ENCODE data around the gene ZNF615. TPM values are rescaled to one million over a fixed set of nuclear protein-coding genes. Genes with fewer than 3 reads are reported as not detected.

The ZNF615 gene
- total RNA-seq, 1 experiment from 2014 or later = 1.6 TPM

- Histone ChIP-seq H3K9ac (ENCODE audit: low read length) (no peak overlapping the region), H3K79me2 (ENCODE audit: insufficient read depth, low read length) (no peaks in the 10 kb centered on the region), H3K9me2 (ENCODE audit: insufficient read depth) (no peaks in the 10 kb centered on the region), H4K20me1 (ENCODE audit: insufficient read depth) (no peaks in the 10 kb centered on the region), H3K4me2 (ENCODE audit: low read length) (no peak overlapping the region), H3K4me1 (ENCODE audit: control insufficient read depth in 1 of 2, insufficient read depth in 2 of 2, low read length in 2 of 2) (no peaks in the 10 kb centered on the region), H3K27ac (ENCODE audit: low read depth, low read length) (no peak overlapping the region), H2AFZ (ENCODE audit: low read depth, low read length, poor library complexity, severe bottlenecking) (no peak overlapping the region), H3K36me3 (ENCODE audit: control insufficient read depth in 1 of 2, insufficient read depth in 2 of 2, low read length in 2 of 2) (no peaks in the 10 kb centered on the region), H3K9me3 (ENCODE audit: control insufficient read depth in 1 of 2, insufficient read depth in 1 of 2, low read depth in 1 of 2, low read length in 2 of 2) (peaks cover 20% of the 10 kb centered on the region in 2 experiments; a peak in 2 of 4 replicates), H3K4me3 (replicated peaks in 1 of 2; ENCODE audit: low read depth in 1 of 2, low read length in 2 of 2) (no peak overlapping the region), H3K27me3 (ENCODE audit: insufficient read depth, low read length) (no peaks in the 10 kb centered on the region)
- intact Hi-C loops (cut with micrococcal nuclease) = no loop called here
- ATAC-seq = no peak
- RAD21 ChIA-PET (ENCODE audit: low non-redundant PET in 1 of 2, low total read pairs in 2 of 2, uncharacterized antibody in 2 of 2, unreplicated experiment in 2 of 2) = no interaction called here
- POLR2A ChIA-PET = no interaction called here
- TF ChIP-seq JUND (IDR thresholded peaks at IDR 0.05) = no peak
- TF ChIP-seq SP1 (IDR thresholded peaks at IDR 0.05; ENCODE audit: low read depth) = no peak
- no peak for TF ChIP-seq ZNF274 (IDR thresholded peaks at IDR 0.05; ENCODE audit: low read depth, low read length)
- no peak for TF ChIP-seq FOSL1 (IDR thresholded peaks at IDR 0.05; ENCODE audit: low read depth)
- no peak for TF ChIP-seq ELF1 (IDR thresholded peaks at IDR 0.05; ENCODE audit: borderline replicate concordance, low read depth)
- TF ChIP-seq EZH2 (IDR thresholded peaks at IDR 0.05) = no peak
- no peak for TF ChIP-seq CEBPB (IDR thresholded peaks at IDR 0.05; ENCODE audit: low read depth)
- TF ChIP-seq, protein P1, sequence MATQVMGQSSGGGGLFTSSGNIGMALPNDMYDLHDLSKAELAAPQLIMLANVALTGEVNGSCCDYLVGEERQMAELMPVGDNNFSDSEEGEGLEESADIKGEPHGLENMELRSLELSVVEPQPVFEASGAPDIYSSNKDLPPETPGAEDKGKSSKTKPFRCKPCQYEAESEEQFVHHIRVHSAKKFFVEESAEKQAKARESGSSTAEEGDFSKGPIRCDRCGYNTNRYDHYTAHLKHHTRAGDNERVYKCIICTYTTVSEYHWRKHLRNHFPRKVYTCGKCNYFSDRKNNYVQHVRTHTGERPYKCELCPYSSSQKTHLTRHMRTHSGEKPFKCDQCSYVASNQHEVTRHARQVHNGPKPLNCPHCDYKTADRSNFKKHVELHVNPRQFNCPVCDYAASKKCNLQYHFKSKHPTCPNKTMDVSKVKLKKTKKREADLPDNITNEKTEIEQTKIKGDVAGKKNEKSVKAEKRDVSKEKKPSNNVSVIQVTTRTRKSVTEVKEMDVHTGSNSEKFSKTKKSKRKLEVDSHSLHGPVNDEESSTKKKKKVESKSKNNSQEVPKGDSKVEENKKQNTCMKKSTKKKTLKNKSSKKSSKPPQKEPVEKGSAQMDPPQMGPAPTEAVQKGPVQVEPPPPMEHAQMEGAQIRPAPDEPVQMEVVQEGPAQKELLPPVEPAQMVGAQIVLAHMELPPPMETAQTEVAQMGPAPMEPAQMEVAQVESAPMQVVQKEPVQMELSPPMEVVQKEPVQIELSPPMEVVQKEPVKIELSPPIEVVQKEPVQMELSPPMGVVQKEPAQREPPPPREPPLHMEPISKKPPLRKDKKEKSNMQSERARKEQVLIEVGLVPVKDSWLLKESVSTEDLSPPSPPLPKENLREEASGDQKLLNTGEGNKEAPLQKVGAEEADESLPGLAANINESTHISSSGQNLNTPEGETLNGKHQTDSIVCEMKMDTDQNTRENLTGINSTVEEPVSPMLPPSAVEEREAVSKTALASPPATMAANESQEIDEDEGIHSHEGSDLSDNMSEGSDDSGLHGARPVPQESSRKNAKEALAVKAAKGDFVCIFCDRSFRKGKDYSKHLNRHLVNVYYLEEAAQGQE (IDR thresholded peaks at IDR 0.05; ENCODE audit: low read depth) = no peak
- TF ChIP-seq ZFX (IDR thresholded peaks at IDR 0.05) = no peak
- no peak for TF ChIP-seq YY1 (IDR thresholded peaks at IDR 0.05; ENCODE audit: extremely low read depth, insufficient replicate concordance, low read depth, low read length)
- no peak for TF ChIP-seq EGR1 (IDR thresholded peaks at IDR 0.05; ENCODE audit: low read depth)
- TF ChIP-seq, protein P2, sequence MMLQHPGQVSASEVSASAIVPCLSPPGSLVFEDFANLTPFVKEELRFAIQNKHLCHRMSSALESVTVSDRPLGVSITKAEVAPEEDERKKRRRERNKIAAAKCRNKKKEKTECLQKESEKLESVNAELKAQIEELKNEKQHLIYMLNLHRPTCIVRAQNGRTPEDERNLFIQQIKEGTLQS (IDR thresholded peaks at IDR 0.05) = no peak
- TF ChIP-seq RAD21 (IDR thresholded peaks at IDR 0.05; ENCODE audit: low read depth) = no peak
- no peak for TF ChIP-seq EZH2phosphoT487 (IDR thresholded peaks at IDR 0.05; ENCODE audit: borderline replicate concordance)
- TF ChIP-seq SRF (IDR thresholded peaks at IDR 0.05; ENCODE audit: low read depth) = no peak
- TF ChIP-seq SIN3A (IDR thresholded peaks at IDR 0.05; ENCODE audit: low read depth) = no peak
- CTCF ChIA-PET = no interaction called here
- no TSS peak for BruUV-seq (replicated peaks)
- DNase-seq (ENCODE audit: low read depth, low spot score) = no peak
Measured at GRCh38 chr19:51978882-51979281, 29.1 kb downstream of the ZNF615 start.

Measured in HCT116 (cell line).